Measurements from ENCODE around the gene FAM107B. TPM values are rescaled to one million over a fixed set of nuclear protein-coding genes. Genes with fewer than 3 reads are reported as not detected.

FAM107B gene
- total RNA-seq, 1 experiment from 2014 or later, result 41.6 TPM

- no peaks in the 10 kb centered on the region for H3K4me1 ChIP-seq (ENCODE audit: control insufficient read depth in 1 of 2, insufficient read depth in 2 of 2, low read length in 2 of 2)
- POLR2A ChIA-PET, result interaction anchor here (1.3 kb wide), 1 partner anchor 296 kb away, joined by 4 read pairs; no protein-coding TSS in a partner anchor
- no peaks in the 10 kb centered on the region for H3K9me2 ChIP-seq (ENCODE audit: insufficient read depth)
- CTCF ChIA-PET, result interaction anchor here (1.3 kb wide), 1 partner anchor 286 kb away, joined by 3 read pairs; no protein-coding TSS in a partner anchor
- H3K36me3 ChIP-seq (ENCODE audit: control insufficient read depth in 1 of 2, insufficient read depth in 2 of 2, low read length in 2 of 2), result no peaks in the 10 kb centered on the region
- no peak overlapping the region for H2AFZ ChIP-seq (ENCODE audit: low read depth, low read length, poor library complexity, severe bottlenecking)
- BruUV-seq (replicated peaks), result no TSS peak
- no peak overlapping the region for H3K9ac ChIP-seq (ENCODE audit: low read length)
- H3K27ac ChIP-seq (ENCODE audit: low read depth, low read length), result no peak overlapping the region
- H3K27me3 ChIP-seq (ENCODE audit: insufficient read depth, low read length), result peaks cover 45% of the 10 kb centered on the region
- H3K79me2 ChIP-seq (ENCODE audit: insufficient read depth, low read length), result no peaks in the 10 kb centered on the region
- ATAC-seq (no peak), DNase-seq (ENCODE audit: low read depth, low spot score) (no peak)
- no peak overlapping the region for H3K4me3 ChIP-seq (replicated peaks in 1 of 2; ENCODE audit: low read depth in 1 of 2, low read length in 2 of 2)
- RAD21 ChIA-PET (ENCODE audit: low non-redundant PET in 1 of 2, low total read pairs in 2 of 2, uncharacterized antibody in 2 of 2, unreplicated experiment in 2 of 2), result no interaction called here
- intact Hi-C loops (cut with micrococcal nuclease), result no loop called here
- no peak overlapping the region for H3K4me2 ChIP-seq (ENCODE audit: low read length)
- no peaks in the 10 kb centered on the region for H4K20me1 ChIP-seq (ENCODE audit: insufficient read depth)
- TF ChIP-seq TCF7L2 (IDR thresholded peaks at IDR 0.05; ENCODE audit: borderline replicate concordance, extremely low read depth, insufficient read depth, insufficient read length) (no peak), ZNF274 (IDR thresholded peaks at IDR 0.05; ENCODE audit: low read depth, low read length) (no peak), CBX3 (IDR thresholded peaks at IDR 0.05; ENCODE audit: low read depth) (no peak), JUND (IDR thresholded peaks at IDR 0.05) (no peak), POLR2A (IDR thresholded peaks at IDR 0.05; ENCODE audit: borderline replicate concordance, extremely low read depth, insufficient read depth, insufficient read length) (no peak), ZFX (IDR thresholded peaks at IDR 0.05) (no peak), EZH2phosphoT487 (IDR thresholded peaks at IDR 0.05; ENCODE audit: borderline replicate concordance) (no peak), ATF3 (IDR thresholded peaks at IDR 0.05) (no peak), EGR1 (IDR thresholded peaks at IDR 0.05; ENCODE audit: low read depth) (no peak), RAD21 (IDR thresholded peaks at IDR 0.05; ENCODE audit: low read depth) (no peak), CTCF (IDR thresholded peaks at IDR 0.05 in 2 of 3, conservative IDR thresholded peaks at IDR 0.05 in 1 of 3; ENCODE audit: borderline replicate concordance in 1 of 3, insufficient read depth in 1 of 3, low read depth in 2 of 3, low read length in 2 of 3) (no peak), MAX (IDR thresholded peaks at IDR 0.05) (no peak), SIN3A (IDR thresholded peaks at IDR 0.05; ENCODE audit: low read depth) (no peak), YY1 (IDR thresholded peaks at IDR 0.05; ENCODE audit: extremely low read depth, insufficient replicate concordance, low read depth, low read length) (no peak)
- H3K9me3 ChIP-seq (ENCODE audit: control insufficient read depth in 1 of 2, insufficient read depth in 1 of 2, low read depth in 1 of 2, low read length in 2 of 2), result no peaks in the 10 kb centered on the region
These were observed 292.9 kb downstream of the FAM107B start for GRCh38 chr10:14481752-14482151.
